ACC112 (cell line): Measurements from ENCODE around the gene GPRC5A.
A peak's percentile ranks its signal among the peaks of the same experiment; 100 is the strongest.

Experiments used
- H2AFZ ChIP-seq: fragments of 200-600 bp; sonication (generic); one replicate; pipeline ENCODE4 v1.6.0; 2017; ENCODE audit warnings: antibody characterized with exemption, low read length; ENCODE audit not compliant: unreplicated experiment
- H3K27ac ChIP-seq: fragments of 200-600 bp; sonication (generic); 2 replicates; pipeline ENCODE4 v1.5.1; 2014; ENCODE audit warnings: low read depth, mild to moderate bottlenecking, antibody characterized with exemption, low read length, moderate library complexity
- H3K27me3 ChIP-seq: fragments of 200-600 bp; sonication (generic); 2 replicates; pipeline ENCODE4 v1.6.1; 2014; ENCODE audit warnings: mild to moderate bottlenecking, antibody characterized with exemption, low read length, moderate library complexity, mixed read lengths; ENCODE audit not compliant: insufficient read depth
- H3K36me3 ChIP-seq: fragments of 200-600 bp; sonication (generic); 2 replicates; pipeline ENCODE4 v1.6.1; 2016; ENCODE audit warnings: mild to moderate bottlenecking, antibody characterized with exemption, low read length, moderate library complexity, mixed read lengths; ENCODE audit not compliant: insufficient read depth
- H3K4me1 ChIP-seq: fragments of 200-600 bp; sonication (generic); one replicate; pipeline ENCODE4 v1.6.1; 2016; ENCODE audit warnings: low read length, mixed read lengths; ENCODE audit not compliant: insufficient read depth, unreplicated experiment, control insufficient read depth
- H3K4me3 ChIP-seq: fragments of 200-600 bp; sonication (generic); 2 replicates; pipeline ENCODE4 v1.5.1; 2014; ENCODE audit warnings: mild to moderate bottlenecking, low read depth, low read length
- H3K79me2 ChIP-seq: fragments of 200-600 bp; sonication (generic); one replicate; pipeline ENCODE4 v1.6.0; 2016; ENCODE audit warnings: low read length; ENCODE audit not compliant: control insufficient read depth, unreplicated experiment, insufficient read depth

The GPRC5A gene

GRCh38 chr12:12899530-12900380 is 8.4 kb downstream of the GPRC5A start:
- peak overlapping the region; percentile 29; the same call in 1 of the 2 replicates for H3K4me3 ChIP-seq
- peaks cover 25% of the 10 kb centered on the region for H3K79me2 ChIP-seq
- no peak overlapping the region for H2AFZ ChIP-seq
- no peaks in the 10 kb centered on the region for H3K27me3 ChIP-seq
- no peaks in the 10 kb centered on the region for H3K36me3 ChIP-seq
- H3K4me1 ChIP-seq, result peaks cover 51% of the 10 kb centered on the region
- H3K27ac ChIP-seq, result peak overlapping the region; percentile 96

GRCh38 chr12:12900786-12901157 is 9.4 kb downstream of the GPRC5A start:
- Histone ChIP-seq H3K79me2 (peaks cover 25% of the 10 kb centered on the region), H3K27me3 (no peaks in the 10 kb centered on the region), H3K4me1 (peaks cover 47% of the 10 kb centered on the region), H3K27ac (peak overlapping the region; percentile 96), H3K36me3 (no peaks in the 10 kb centered on the region), H3K4me3 (peak overlapping the region; percentile 39), H2AFZ (no peak overlapping the region)

GRCh38 chr12:12901158-12901791 is 9.9 kb downstream of the GPRC5A start:
- no peak overlapping the region for H2AFZ ChIP-seq

GRCh38 chr12:12902036-12902435 is 10.7 kb downstream of the GPRC5A start:
- peak overlapping the region; percentile 96 for H3K27ac ChIP-seq
- H3K4me1 ChIP-seq, result peaks cover 35% of the 10 kb centered on the region
- H3K79me2 ChIP-seq, result peaks cover 27% of the 10 kb centered on the region
- H3K4me3 ChIP-seq, result peak overlapping the region; percentile 57
- H3K36me3 ChIP-seq, result no peaks in the 10 kb centered on the region
- H2AFZ ChIP-seq, result no peak overlapping the region
- H3K27me3 ChIP-seq, result no peaks in the 10 kb centered on the region

More at GRCh38 chr12:12901158-12901791, 9.9 kb downstream of the GPRC5A start:
- Histone ChIP-seq H3K4me1 (peaks cover 42% of the 10 kb centered on the region), H3K27me3 (no peaks in the 10 kb centered on the region), H3K4me3 (peak overlapping the region; percentile 57), H3K27ac (peak overlapping the region; percentile 96), H3K79me2 (peaks cover 27% of the 10 kb centered on the region), H3K36me3 (no peaks in the 10 kb centered on the region)

- H3K36me3 ChIP-seq, result peaks cover 10% of the 10 kb centered on the region; the same call in 1 of the 2 replicates
- no peak overlapping the region for H3K4me3 ChIP-seq
- H3K27me3 ChIP-seq, result no peaks in the 10 kb centered on the region
- peaks cover 26% of the 10 kb centered on the region for H3K79me2 ChIP-seq
- H2AFZ ChIP-seq, result no peak overlapping the region
- H3K4me1 ChIP-seq, result peaks cover 35% of the 10 kb centered on the region
- no peak overlapping the region for H3K27ac ChIP-seq
These were observed 12.6 kb downstream of the GPRC5A start for GRCh38 chr12:12903642-12904609.

- H3K79me2 ChIP-seq, result peaks cover 25% of the 10 kb centered on the region
- no peaks in the 10 kb centered on the region for H3K27me3 ChIP-seq
- peaks cover 6% of the 10 kb centered on the region for H3K4me1 ChIP-seq
- no peak overlapping the region for H2AFZ ChIP-seq
- H3K27ac ChIP-seq, result no peak overlapping the region
- H3K36me3 ChIP-seq, result peaks cover 12% of the 10 kb centered on the region; the same call in 1 of the 2 replicates
- no peak overlapping the region for H3K4me3 ChIP-seq
These were observed 16.2 kb downstream of the GPRC5A start for GRCh38 chr12:12907552-12907951.

GRCh38 chr12:12908252-12908651 is 16.9 kb downstream of the GPRC5A start:
- no peak overlapping the region for H3K4me3 ChIP-seq
- H3K36me3 ChIP-seq, result peaks cover 12% of the 10 kb centered on the region; the same call in 1 of the 2 replicates
- H3K4me1 ChIP-seq, result peaks cover 3% of the 10 kb centered on the region
- no peak overlapping the region for H3K27ac ChIP-seq
- H3K79me2 ChIP-seq, result peaks cover 22% of the 10 kb centered on the region
- no peaks in the 10 kb centered on the region for H3K27me3 ChIP-seq
- no peak overlapping the region for H2AFZ ChIP-seq

GRCh38 chr12:12908711-12909110 is 17.3 kb downstream of the GPRC5A start:
- Histone ChIP-seq H3K27ac (no peak overlapping the region), H3K4me3 (no peak overlapping the region), H3K36me3 (peaks cover 12% of the 10 kb centered on the region; the same call in 1 of the 2 replicates), H3K4me1 (peaks cover 3% of the 10 kb centered on the region), H2AFZ (no peak overlapping the region), H3K27me3 (no peaks in the 10 kb centered on the region), H3K79me2 (peaks cover 18% of the 10 kb centered on the region)

- Histone ChIP-seq H3K79me2 (peaks cover 11% of the 10 kb centered on the region), H3K27me3 (no peaks in the 10 kb centered on the region), H3K27ac (no peak overlapping the region), H3K36me3 (peaks cover 12% of the 10 kb centered on the region; the same call in 1 of the 2 replicates), H3K4me1 (peaks cover 3% of the 10 kb centered on the region), H3K4me3 (no peak overlapping the region), H2AFZ (no peak overlapping the region)
These were observed 18.0 kb downstream of the GPRC5A start for GRCh38 chr12:12909228-12909994.
